ENCODE results near the gene CITED2.
A peak's percentile ranks its signal among the peaks of the same experiment; 100 is the strongest.
"Not testable (repeated sequence)": the region's sequence is repeated elsewhere in the genome, so short reads cannot be mapped to it uniquely, and the experiment has no call there.

Gene CITED2

DNA sequence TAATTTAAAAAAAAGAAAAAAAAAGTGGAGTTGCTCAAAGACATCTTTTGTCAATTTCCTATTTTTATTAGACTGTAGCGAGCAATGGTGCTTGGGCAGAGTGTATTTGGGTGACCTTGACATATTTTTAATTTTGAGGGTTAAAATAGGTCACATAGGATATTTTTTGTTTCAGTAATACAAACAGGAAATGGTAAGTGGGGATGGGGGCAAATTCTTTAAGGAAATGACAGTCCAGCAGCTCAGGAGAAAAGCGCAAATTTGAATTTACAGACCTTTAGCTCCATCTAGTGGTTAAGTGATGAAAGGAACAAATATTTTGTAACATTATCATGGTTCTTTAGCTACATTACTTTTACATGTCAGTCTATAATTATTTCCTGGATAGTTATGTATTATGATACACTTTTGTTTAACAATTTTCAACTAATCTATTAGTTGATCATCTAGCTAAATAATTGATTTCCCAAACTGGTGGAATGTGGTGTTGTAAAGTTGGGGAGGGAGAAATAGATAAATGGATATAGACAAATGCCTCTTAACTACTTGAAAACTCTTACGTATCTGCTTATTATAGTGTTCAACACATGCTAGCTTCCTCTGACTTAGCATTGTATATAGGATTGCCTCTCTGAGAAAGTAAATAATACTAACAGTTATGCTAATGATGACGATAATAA is 10.0 kb downstream of the CITED2 start:
- DNase-seq (ENCODE audit: low spot score), result peak; percentile 60

DNA sequence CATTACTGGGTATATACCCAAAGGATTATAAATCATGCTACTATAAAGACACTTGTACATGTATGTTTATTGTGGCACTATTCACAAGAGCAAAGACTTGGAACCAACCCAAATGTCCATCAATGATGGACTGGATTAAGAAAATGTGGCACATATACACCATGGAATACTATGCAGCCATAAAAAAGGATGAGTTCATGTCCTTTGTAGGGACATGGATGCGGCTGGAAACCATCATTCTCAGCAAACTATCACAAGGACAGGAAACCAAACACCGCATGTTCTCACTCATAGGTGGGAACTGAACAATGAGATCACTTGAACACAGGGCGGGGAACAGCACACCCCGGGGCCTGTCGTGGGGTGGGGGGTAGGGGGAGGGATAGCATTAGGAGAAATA is 10.7 kb downstream of the CITED2 start:
- not testable (repeated sequence) for DNase-seq (ENCODE audit: low spot score)

DNA sequence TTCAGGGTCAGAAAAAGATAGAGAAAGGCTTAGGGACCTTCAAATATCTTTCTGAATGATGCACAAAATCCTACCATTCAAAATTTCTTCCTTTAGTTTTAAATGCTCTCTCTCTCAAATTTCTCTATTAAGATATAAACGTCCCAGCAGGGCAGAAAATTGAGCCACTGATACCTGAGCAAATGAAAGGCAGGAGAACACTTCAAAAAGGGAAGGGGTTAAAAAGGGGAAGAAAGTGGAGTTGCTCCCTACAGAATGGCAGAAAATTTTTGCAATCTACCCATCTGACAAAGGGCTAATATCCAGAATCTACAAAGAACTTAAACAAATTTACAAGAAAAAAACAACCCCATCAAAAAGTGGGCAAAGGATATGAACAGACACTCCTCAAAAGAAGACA is 11.3 kb downstream of the CITED2 start:
- not testable (repeated sequence) for DNase-seq (ENCODE audit: low spot score)

DNA sequence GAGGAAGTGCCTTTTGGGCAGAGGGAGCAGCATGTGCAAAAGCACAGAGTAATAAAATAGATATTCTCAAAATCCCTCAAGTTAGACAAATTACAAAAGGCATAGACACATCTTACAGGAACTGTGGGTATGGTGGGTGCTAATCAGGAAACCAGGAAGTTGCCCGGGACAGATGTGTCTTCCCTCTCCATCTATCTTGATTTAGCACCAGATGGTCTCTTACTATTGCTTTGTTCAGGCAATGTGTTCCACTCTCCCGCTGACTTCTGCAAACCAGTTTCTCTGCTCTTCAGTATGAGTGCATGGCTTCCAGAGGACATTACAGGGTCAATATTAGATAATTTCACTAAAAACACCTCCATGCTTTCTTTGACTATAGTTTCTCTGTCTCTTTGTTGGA is 13.2 kb downstream of the CITED2 start:
- DNase-seq (ENCODE audit: low spot score), result no peak

DNA sequence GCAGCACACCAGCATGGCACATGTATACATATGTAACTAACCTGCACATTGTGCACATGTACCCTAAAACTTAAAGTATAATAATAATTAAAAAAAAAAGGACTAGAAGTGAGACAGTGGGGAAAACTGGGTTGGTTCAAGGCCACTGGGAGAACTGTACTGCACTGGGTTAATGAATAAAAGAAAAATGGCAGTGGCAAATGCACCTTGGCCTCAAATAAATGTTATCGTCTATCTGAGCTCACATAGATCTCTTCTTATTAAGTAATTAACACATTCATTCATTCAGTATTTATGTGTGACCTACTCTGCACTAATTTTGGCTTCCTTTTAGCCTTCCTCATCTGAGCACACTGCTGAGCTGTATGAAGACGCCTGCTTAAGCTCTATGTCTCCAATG is 17.5 kb downstream of the CITED2 start:
- DNase-seq (ENCODE audit: low spot score), result no peak

DNA sequence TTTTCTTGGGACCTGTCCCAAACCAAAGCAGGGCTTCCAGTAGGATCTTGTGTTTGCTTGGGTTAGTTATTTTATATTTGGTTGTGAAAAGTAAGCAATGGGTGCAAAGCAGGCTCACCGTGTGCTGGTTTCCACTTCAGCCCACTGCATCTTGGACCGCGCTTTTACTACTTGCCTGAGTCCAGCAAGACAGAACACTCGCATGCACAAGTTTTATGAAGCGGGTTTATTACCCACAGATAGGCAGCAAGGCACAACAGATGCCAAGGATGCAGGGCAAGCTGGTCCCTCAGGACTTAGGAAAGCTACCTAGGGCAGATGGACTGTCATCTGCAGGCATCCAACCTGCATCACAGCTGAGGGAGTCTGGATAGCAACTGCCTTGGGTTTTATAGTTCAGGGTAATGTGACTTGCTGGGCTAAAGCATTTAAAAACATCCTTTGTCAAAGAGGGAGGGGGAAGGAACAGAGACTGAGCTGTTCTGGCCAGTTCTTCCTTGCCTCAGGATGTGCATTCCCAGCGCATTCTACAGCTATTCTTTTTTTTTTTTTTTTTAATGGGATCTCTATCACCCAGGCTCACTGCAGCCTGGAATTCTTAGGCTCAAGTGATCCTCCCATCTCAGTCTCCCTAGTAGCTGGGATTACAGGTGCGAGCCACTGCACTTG is 18.5 kb downstream of the CITED2 start:
- DNase-seq (ENCODE audit: low spot score), result no peak

GRCh38 chr6:139355172-139355571 is 19.3 kb downstream of the CITED2 start:
- no peak for DNase-seq (ENCODE audit: low spot score)

- no peak for DNase-seq (ENCODE audit: low spot score)
Measured at GRCh38 chr6:139354189-139354588, 20.3 kb downstream of the CITED2 start.

GRCh38 chr6:139349464-139350020 is 24.9 kb downstream of the CITED2 start:
- DNase-seq (ENCODE audit: low spot score), result no peak

DNA sequence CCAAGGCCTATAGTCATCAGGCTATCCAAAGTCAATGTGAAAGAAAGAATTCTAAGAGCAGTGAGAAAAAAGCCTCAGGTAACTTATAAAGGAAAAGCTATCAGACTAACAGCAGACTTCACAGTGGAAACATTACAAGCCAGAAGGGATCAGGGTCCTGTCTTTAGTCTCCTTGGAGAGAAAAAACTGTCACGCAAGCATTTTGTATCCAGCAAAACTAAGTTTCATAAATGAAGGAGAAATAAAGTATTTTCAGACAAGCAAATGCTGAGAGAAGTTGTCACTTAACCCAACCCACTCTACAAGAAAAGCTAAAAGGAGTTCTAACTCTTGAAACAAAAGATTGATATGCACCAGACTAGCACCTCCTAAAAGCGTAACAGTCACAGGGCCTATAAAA is 28.1 kb downstream of the CITED2 start:
- DNase-seq (ENCODE audit: low spot score), result no peak

- DNase-seq (ENCODE audit: low spot score), result no peak
Measured at GRCh38 chr6:139344186-139344963, 30.1 kb downstream of the CITED2 start.

DNA sequence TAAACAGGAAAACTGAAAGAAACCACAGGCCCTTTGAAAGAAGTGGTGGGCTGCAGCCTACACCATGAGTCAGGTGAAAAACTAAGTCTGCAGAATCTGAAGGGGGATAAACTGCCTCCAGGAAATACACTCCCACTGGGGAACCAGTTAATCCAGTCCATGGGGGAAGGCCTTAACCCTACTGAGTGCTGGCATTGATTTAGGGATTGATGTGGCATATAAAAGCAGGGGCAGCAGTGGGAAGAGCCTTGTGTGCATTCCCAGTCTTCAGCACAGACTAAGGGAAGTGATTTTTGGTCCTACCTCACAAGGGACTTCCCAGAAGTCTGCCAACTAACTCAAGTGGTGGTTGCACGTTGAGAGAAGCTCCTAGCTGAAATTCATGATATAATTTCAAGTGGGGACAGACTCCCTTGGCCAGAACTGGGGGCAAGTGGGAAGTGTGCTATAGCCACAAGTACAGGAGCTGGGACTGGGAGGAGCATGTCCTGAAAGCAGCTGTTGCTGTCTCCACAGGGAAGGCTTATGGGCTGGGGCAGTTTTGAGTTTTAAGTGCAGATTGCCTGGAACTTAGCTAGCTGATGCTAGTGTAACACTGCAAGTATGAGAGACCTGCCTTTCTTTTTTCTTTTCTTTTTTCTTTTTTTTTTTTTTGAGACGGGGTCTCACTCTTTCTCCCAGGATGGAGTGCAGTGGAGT is 31.2 kb downstream of the CITED2 start:
- DNase-seq (ENCODE audit: low spot score), result no peak

- DNase-seq (ENCODE audit: low spot score), result no peak
Measured at GRCh38 chr6:139341060-139341459, 33.4 kb downstream of the CITED2 start.

DNA sequence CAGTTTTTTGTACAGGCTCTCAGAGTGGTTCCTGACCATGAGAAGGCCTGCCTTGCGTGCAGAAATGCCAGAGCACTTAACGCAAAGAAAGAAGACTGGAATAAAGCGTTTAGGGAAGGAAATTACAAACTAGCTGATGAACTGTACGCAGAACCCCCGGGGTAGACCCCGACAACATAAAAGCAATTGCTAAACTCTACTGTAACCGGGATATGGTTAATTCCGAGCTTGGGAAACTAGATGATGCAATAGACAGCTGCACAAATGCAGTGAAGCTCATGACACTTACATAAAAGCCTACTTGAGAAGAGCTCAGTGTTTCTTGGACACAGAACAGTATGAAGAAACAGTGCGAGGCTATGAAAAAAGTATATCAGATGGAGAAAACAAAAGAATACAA is 35.7 kb downstream of the CITED2 start:
- DNase-seq (ENCODE audit: low spot score), result no peak

- no peak for DNase-seq (ENCODE audit: low spot score)
Measured at GRCh38 chr6:139337830-139338229, 36.6 kb downstream of the CITED2 start.

GRCh38 chr6:139337001-139337400 is 37.4 kb downstream of the CITED2 start:
- no peak for DNase-seq (ENCODE audit: low spot score)

GRCh38 chr6:139336488-139336887 is 38.0 kb downstream of the CITED2 start:
- DNase-seq (ENCODE audit: low spot score), result no peak

DNA sequence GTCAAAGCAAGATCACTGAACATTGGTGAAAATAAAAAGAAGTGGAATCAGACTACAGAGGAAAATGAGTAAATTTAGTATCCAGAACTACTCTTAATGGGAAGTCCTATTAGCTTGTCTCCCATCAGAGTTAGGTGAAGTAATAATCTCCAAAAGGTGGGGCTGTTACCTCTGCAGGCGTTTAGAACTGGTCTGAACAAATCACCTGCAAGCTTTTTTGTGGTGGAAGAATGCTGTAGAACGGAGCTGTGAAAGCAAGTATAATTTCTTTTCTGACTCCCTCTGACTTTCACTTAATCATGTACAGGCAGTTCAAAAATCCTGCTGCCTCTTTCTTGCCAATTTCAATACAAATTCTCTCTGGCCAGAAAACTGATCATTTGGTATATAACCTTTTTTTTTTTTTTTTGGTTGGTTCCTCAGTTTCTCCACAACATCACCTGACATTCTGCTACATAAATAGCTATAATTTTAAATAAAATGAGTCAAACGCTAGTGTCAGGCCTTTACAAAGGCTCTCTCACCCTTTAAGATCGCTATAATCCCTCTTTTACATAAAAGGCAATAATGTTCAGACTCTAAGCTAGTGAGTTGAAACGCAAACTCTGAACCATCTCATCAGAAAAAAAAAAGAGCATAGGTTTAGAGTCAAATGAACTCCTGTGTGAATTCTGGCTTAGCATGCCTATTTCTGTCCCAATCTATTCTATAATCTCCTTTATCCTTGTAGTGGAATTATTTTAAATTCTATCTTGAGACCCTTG is 38.8 kb downstream of the CITED2 start:
- DNase-seq (ENCODE audit: low spot score), result no peak

DNA sequence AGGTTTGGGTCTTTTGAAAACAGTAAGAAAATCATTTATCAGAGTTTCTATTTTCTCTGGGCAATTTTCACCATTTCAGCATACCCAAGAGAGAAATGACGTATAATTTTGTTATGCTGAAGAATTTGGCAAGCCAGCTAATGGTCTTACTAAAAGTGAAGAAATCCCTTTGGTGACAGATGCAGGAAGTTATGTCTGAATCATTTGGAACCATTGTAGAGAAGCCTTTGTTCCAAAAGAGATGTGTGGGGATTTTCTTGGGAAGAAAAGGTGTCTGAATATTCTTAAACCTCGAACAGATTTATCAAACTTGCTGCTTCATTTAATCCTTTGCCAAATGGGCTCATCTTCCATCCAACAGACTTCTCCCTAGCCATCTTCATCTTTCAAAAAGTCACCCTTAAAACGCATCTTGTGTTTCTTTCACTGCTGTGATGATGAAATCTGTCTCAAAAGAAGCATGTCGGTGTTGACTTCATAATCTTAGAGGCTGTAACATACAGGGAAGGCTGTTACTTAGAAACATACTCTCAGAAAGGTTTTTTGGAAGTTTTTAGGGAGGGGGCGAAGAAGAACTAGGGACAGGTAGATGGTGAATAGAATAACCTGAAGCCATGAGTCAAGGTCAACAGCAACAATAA is 39.5 kb downstream of the CITED2 start:
- no peak for DNase-seq (ENCODE audit: low spot score)

- DNase-seq (ENCODE audit: low spot score), result no peak
Measured at GRCh38 chr6:139330826-139331500, 43.5 kb downstream of the CITED2 start.

Data from activated CD4-positive, alpha-beta T cell treated with anti-CD3 and anti-CD28 coated beads, Interleukin-2, Interleukin-4, amounts not matched to agents 100 ng/mL and 50 ng/mL, durations not matched to agents 16 hours and 8 hours (primary cell).